Neuronal stem cell (in vitro differentiated cells): ENCODE measurements around the gene COA1.
A peak's percentile ranks its signal among the peaks of the same experiment; 100 is the strongest.
"Not testable (repeated sequence)": the region's sequence is repeated elsewhere in the genome, so short reads cannot be mapped to it uniquely, and the experiment has no call there.

Experiments
- DNase-seq: peaks from one replicate; pipeline ENCODE4 v3.0.0-alpha.2; 2013; ENCODE audit warnings: low spot score
- H2AFZ ChIP-seq: one replicate; pipeline ENCODE4 v1.6.1; 2013; ENCODE audit warnings: mild to moderate bottlenecking, low read length, inconsistent platforms
- H2AK5ac ChIP-seq: 2 replicates; pipeline ENCODE4 v1.6.1; 2013; ENCODE audit warnings: low read depth, mild to moderate bottlenecking, inconsistent platforms, low read length, moderate library complexity, mixed read lengths
- H2BK120ac ChIP-seq: 2 replicates; pipeline ENCODE4 v1.6.1; 2013; ENCODE audit warnings: low read depth, mild to moderate bottlenecking, inconsistent platforms, low read length, moderate library complexity, mixed read lengths
- H2BK12ac ChIP-seq: one replicate; pipeline ENCODE4 v1.6.1; 2013; ENCODE audit warnings: low read length, inconsistent platforms
- H2BK15ac ChIP-seq: 2 replicates; pipeline ENCODE4 v1.6.1; 2013; ENCODE audit warnings: mild to moderate bottlenecking, low read length, inconsistent platforms, mixed read lengths
- H2BK5ac ChIP-seq: one replicate; pipeline ENCODE4 v1.6.1; 2013; ENCODE audit warnings: inconsistent platforms, mild to moderate bottlenecking, low read length, moderate library complexity
- H3K14ac ChIP-seq: one replicate; pipeline ENCODE4 v1.6.1; 2013; ENCODE audit warnings: low read length, inconsistent platforms
- H3K18ac ChIP-seq: 2 replicates; pipeline ENCODE4 v1.6.1; 2013; ENCODE audit warnings: low read length, inconsistent platforms
- H3K23ac ChIP-seq: 2 replicates; pipeline ENCODE4 v1.6.1; 2013; ENCODE audit warnings: low read depth, mild to moderate bottlenecking, mixed read lengths, low read length, inconsistent platforms; ENCODE audit not compliant: poor library complexity
- H3K27ac ChIP-seq: replicated peaks from 3 replicates; pipeline ENCODE4 v1.5.1; 2013; ENCODE audit warnings: low read length, inconsistent platforms
- H3K27me3 ChIP-seq, 3 experiments: 2 replicates each; pipeline ENCODE4 v1.6.1; 2013; ENCODE audit warnings: low read length in 3 of 3, mild to moderate bottlenecking in 2 of 3, inconsistent platforms in 1 of 3, low read depth in 1 of 3, mixed read lengths in 1 of 3, moderate library complexity in 1 of 3; ENCODE audit not compliant: control insufficient read depth in 3 of 3, insufficient read depth in 3 of 3
- H3K36me3 ChIP-seq, 2 donors: replicated peaks in 1 of 2; 2 replicates each; pipeline ENCODE4 v1.6.1; 2013; ENCODE audit warnings: low read length in 2 of 2; ENCODE audit not compliant: control insufficient read depth in 2 of 2, insufficient read depth in 2 of 2
- H3K4ac ChIP-seq: 2 replicates; pipeline ENCODE4 v1.6.1; 2013; ENCODE audit warnings: inconsistent platforms, mild to moderate bottlenecking, low read length, moderate library complexity
- H3K4me1 ChIP-seq, 2 donors: 1 replicate in 1 of 2; 2 replicates in 1 of 2; pipeline ENCODE4 v1.6.1; 2013; ENCODE audit warnings: low read length in 2 of 2, low read depth in 1 of 2; ENCODE audit not compliant: control insufficient read depth in 2 of 2, insufficient read depth in 1 of 2
- H3K4me2 ChIP-seq: one replicate; pipeline ENCODE4 v1.6.1; 2013; ENCODE audit warnings: mild to moderate bottlenecking, low read length, inconsistent platforms; ENCODE audit not compliant: insufficient read depth, poor library complexity, severe bottlenecking
- H3K4me3 ChIP-seq, 2 donors: 2 replicates each; pipeline ENCODE4 v1.5.1; 2013; ENCODE audit warnings: low read length in 2 of 2, mild to moderate bottlenecking in 2 of 2, inconsistent platforms in 1 of 2, moderate library complexity in 1 of 2
- H3K79me1 ChIP-seq: one replicate; pipeline ENCODE4 v1.6.1; 2013; ENCODE audit warnings: low read depth, mild to moderate bottlenecking, inconsistent platforms, low read length, moderate library complexity
- H3K9ac ChIP-seq: one replicate; pipeline ENCODE4 v1.6.1; 2013; ENCODE audit warnings: mild to moderate bottlenecking, low read depth, low read length, inconsistent platforms; ENCODE audit not compliant: poor library complexity
- H3K9me3 ChIP-seq, 2 donors: replicated peaks in 1 of 2; 2 replicates each; pipeline versions ENCODE3 to v1.6.1; 2013; ENCODE audit warnings: low read length in 2 of 2, mild to moderate bottlenecking in 2 of 2, inconsistent platforms in 1 of 2, low read depth in 1 of 2, mixed read lengths in 1 of 2, moderate library complexity in 1 of 2; ENCODE audit not compliant: control insufficient read depth in 2 of 2, insufficient read depth in 1 of 2
- H4K8ac ChIP-seq: one replicate; pipeline ENCODE4 v1.6.1; 2013; ENCODE audit warnings: low read depth, mild to moderate bottlenecking, inconsistent platforms, low read length, moderate library complexity
- H4K91ac ChIP-seq: one replicate; pipeline ENCODE4 v1.6.1; 2013; ENCODE audit warnings: low read length, low read depth, mild to moderate bottlenecking, inconsistent platforms; ENCODE audit not compliant: poor library complexity
- WGBS, 2 donors: extraction: QIAGEN DNeasy Blood & Tissue Kit; methylation state at CpG; one replicate each; pipeline ENCODE4 v1.1.7; 2013; ENCODE audit warnings: missing lambda C conversion rate in 2 of 2, mixed read lengths in 1 of 2; ENCODE audit not compliant: insufficient read length in 2 of 2, insufficient replicate concordance in 1 of 2; ENCODE audit errors: extremely low coverage in 2 of 2; 5-methylcytosine and 5-hydroxymethylcytosine counted together

COA1 gene

GRCh38 chr7:43735403-43735801, 6.1 kb upstream of the COA1 start:
- H3K14ac ChIP-seq: no peak overlapping the region
- H2BK120ac ChIP-seq: no peak overlapping the region
- H3K27me3 ChIP-seq: peaks cover 0 to 6% (median 0%) of the 10 kb centered on the region in 3 experiments
- H4K91ac ChIP-seq: no peak overlapping the region
- H3K27ac ChIP-seq: no peak overlapping the region
- H3K4ac ChIP-seq: no peak overlapping the region
- H2AFZ ChIP-seq: no peak overlapping the region
- H3K36me3 ChIP-seq: no peaks in the 10 kb centered on the region
- H2BK15ac ChIP-seq: no peak overlapping the region
- H3K18ac ChIP-seq: no peak overlapping the region
- H3K4me2 ChIP-seq: no peak overlapping the region
- no peak overlapping the region for H2AK5ac ChIP-seq
- no peak overlapping the region for H3K9ac ChIP-seq
- H3K9me3 ChIP-seq: peaks cover 0 to 2% of the 10 kb centered on the region in 2 donors
- H2BK5ac ChIP-seq: no peak overlapping the region
- H3K4me1 ChIP-seq: peaks cover 0 to under 1% of the 10 kb centered on the region in 2 donors
- DNase-seq: no peak
- H3K4me3 ChIP-seq: no peak overlapping the region
- no peaks in the 10 kb centered on the region for H3K79me1 ChIP-seq
- WGBS, 2 donors: no CpG with 5 or more reads among the region's 1 CpG
- H4K8ac ChIP-seq: no peak overlapping the region
- no peak overlapping the region for H3K23ac ChIP-seq
- H2BK12ac ChIP-seq: no peak overlapping the region

GRCh38 chr7:43734575-43735332, 5.4 kb upstream of the COA1 start:
- H2BK15ac ChIP-seq, H4K91ac ChIP-seq, H2BK12ac ChIP-seq, H3K27me3 ChIP-seq, DNase-seq, H3K23ac ChIP-seq, H3K36me3 ChIP-seq, H4K8ac ChIP-seq, H3K4me2 ChIP-seq, H3K9ac ChIP-seq, H3K4me3 ChIP-seq, H3K4me1 ChIP-seq, H2AK5ac ChIP-seq, H3K4ac ChIP-seq, H3K27ac ChIP-seq, H2BK120ac ChIP-seq, H3K18ac ChIP-seq, H3K14ac ChIP-seq, H3K9me3 ChIP-seq, H2BK5ac ChIP-seq, H3K79me1 ChIP-seq: not testable (repeated sequence)
- H2AFZ ChIP-seq: peak overlapping the region; percentile 56
- WGBS, 2 donors: no CpG with 5 or more reads among the region's 18 CpGs

DNA sequence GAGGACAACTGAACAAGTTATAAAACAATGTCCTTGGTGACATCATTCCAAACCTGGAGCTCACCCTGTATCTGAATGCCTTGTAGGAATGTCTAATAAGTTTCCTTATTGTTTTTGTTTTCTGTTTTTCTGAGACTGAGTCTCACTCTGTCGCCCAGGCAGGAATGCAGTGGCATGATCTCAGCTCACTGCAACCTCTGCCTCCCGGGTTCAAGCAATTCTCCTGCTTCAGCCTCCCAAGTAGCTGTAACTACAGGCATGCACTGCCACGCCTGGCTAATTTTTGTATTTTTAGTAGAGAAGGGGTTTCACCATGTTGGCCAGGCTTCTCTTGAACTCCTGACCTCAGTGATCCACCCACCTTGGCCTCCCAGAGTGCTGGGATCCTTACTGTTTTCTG, 2.2 kb upstream of the COA1 start:
- H3K4me1 ChIP-seq, DNase-seq, H2BK12ac ChIP-seq, H3K27me3 ChIP-seq, H3K36me3 ChIP-seq, H3K9me3 ChIP-seq, H2BK5ac ChIP-seq, H3K27ac ChIP-seq, H3K23ac ChIP-seq, H2AFZ ChIP-seq, H3K18ac ChIP-seq, H3K4ac ChIP-seq, H2BK120ac ChIP-seq, H2BK15ac ChIP-seq, H3K4me2 ChIP-seq, H3K9ac ChIP-seq, H3K14ac ChIP-seq, H3K4me3 ChIP-seq, H4K91ac ChIP-seq, H3K79me1 ChIP-seq, H4K8ac ChIP-seq, H2AK5ac ChIP-seq: not testable (repeated sequence)
- WGBS, 2 donors: no CpG with 5 or more reads among the region's 3 CpGs

DNA sequence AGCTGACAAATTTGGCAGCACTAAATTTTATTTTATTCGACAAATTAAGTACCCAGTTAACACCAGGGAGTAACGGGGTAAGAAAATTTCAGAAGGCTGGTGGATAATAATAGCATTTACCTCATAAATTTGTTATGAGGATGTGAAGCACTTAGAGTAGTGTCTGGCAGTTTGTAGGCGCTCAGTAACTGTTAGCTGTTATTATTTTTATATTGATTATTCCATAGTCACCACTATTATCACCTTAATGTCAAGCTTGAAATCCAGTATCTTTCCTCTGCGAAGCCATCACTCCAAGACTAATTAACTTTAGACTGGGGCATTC, 563 bp upstream of the COA1 start:
- Histone ChIP-seq H2BK120ac (no peak overlapping the region), H3K4me2 (peak overlapping the region; percentile 54), H4K8ac (no peak overlapping the region), H2AK5ac (no peak overlapping the region), H3K27me3 (peaks cover 0 to 3% (median 0%) of the 10 kb centered on the region in 3 experiments), H3K23ac (peak overlapping the region; percentile 37), H3K36me3 (peaks cover 0 to 9% of the 10 kb centered on the region in 2 donors), H4K91ac (no peak overlapping the region), H3K27ac (no peak overlapping the region), H2BK15ac (no peak overlapping the region), H3K18ac (peak overlapping the region; percentile 44), H3K4me1 (peaks cover 0 to 2% of the 10 kb centered on the region in 2 donors), H3K4ac (no peak overlapping the region), H3K9me3 (peaks cover 0 to 6% of the 10 kb centered on the region in 2 donors), H2BK12ac (no peak overlapping the region), H3K79me1 (no peaks in the 10 kb centered on the region), H3K4me3 (peak overlapping the region; percentile 87 to 98), H2AFZ (peak overlapping the region; percentile 86), H3K14ac (no peak overlapping the region), H3K9ac (no peak overlapping the region), H2BK5ac (no peak overlapping the region)
- DNase-seq: no peak
- no CpG with 5 or more reads among the region's 4 CpGs for WGBS, 2 donors
